ENCODE measurements around the gene CCDC91.

GRCh38 chr12:28536088-28536487 is 345.8 kb downstream of the CCDC91 start:
- TF ChIP-seq POLR2A (IDR thresholded peaks at IDR 0.05; ENCODE audit: low read depth, low read length): no peak
- no peak for TF ChIP-seq POLR2AphosphoS5 (IDR thresholded peaks at IDR 0.05; ENCODE audit: low read depth, low read length)
